IMR-90 (cell line): ENCODE data around the gene GSTT2B.
"Not testable (repeated sequence)": the region's sequence is repeated elsewhere in the genome, so short reads cannot be mapped to it uniquely, and the experiment has no call there.

Source experiments
- CEBPB ChIP-seq: IDR thresholded peaks from 2 replicates; pipeline ENCODE4 v1.6.1; 2012; ENCODE audit warnings: low read depth, low read length, improper control_type of control experiment
- CHD1 ChIP-seq: IDR thresholded peaks from 2 replicates; pipeline ENCODE4 v1.6.1; 2012; ENCODE audit warnings: low read depth, low read length, improper control_type of control experiment
- CTCF ChIP-seq: conservative IDR thresholded peaks from 2 replicates; pipeline ENCODE4 v1.5.1; 2012; ENCODE audit warnings: mild to moderate bottlenecking, low read depth, low read length, improper control_type of control experiment
- FOS ChIP-seq: fragments of 150-350 bp; IDR thresholded peaks from 2 replicates; pipeline ENCODE4 v1.6.1; 2016; ENCODE audit warnings: low read depth, low read length
- MAFK ChIP-seq: IDR thresholded peaks from 2 replicates; pipeline ENCODE4 v1.6.1; 2012; ENCODE audit warnings: low read depth, low read length, improper control_type of control experiment
- MAZ ChIP-seq: IDR thresholded peaks from 2 replicates; pipeline ENCODE4 v1.6.1; 2012; ENCODE audit warnings: low read depth, mild to moderate bottlenecking, low read length, improper control_type of control experiment, moderate library complexity, borderline replicate concordance
- MXI1 ChIP-seq: IDR thresholded peaks from 2 replicates; pipeline ENCODE4 v1.6.1; 2012; ENCODE audit warnings: low read depth, mild to moderate bottlenecking, low read length, moderate library complexity, borderline replicate concordance
- NFE2L2 ChIP-seq: fragments of 150-350 bp; IDR thresholded peaks from 2 replicates; pipeline ENCODE4 v1.6.1; 2016; ENCODE audit warnings: low read depth, mild to moderate bottlenecking, low read length
- POLR2A ChIP-seq: IDR thresholded peaks from 2 replicates; pipeline ENCODE4 v1.6.1; 2012; ENCODE audit warnings: mild to moderate bottlenecking, low read depth, low read length
- RAD21 ChIP-seq: IDR thresholded peaks from 2 replicates; pipeline ENCODE4 v1.6.1; 2012; ENCODE audit warnings: low read length, improper control_type of control experiment
- RCOR1 ChIP-seq: IDR thresholded peaks from 2 replicates; pipeline ENCODE4 v1.6.1; 2012; ENCODE audit warnings: mild to moderate bottlenecking, low read length, improper control_type of control experiment; ENCODE audit not compliant: insufficient replicate concordance
- RFX5 ChIP-seq: IDR thresholded peaks from 2 replicates; pipeline ENCODE4 v1.8.0; 2012; ENCODE audit warnings: low read depth, mild to moderate bottlenecking, low read length, moderate library complexity
- SMC3 ChIP-seq: fragments of 150-350 bp; IDR thresholded peaks from 2 replicates; pipeline ENCODE4 v1.6.1; 2016; ENCODE audit warnings: low read depth, mild to moderate bottlenecking, antibody characterized with exemption, low read length, moderate library complexity
- USF2 ChIP-seq: fragments of 150-350 bp; IDR thresholded peaks from 2 replicates; pipeline ENCODE4 v1.6.1; 2017; ENCODE audit warnings: mild to moderate bottlenecking, antibody characterized with exemption, low read length, low read depth

- not testable (repeated sequence) for TF ChIP-seq CHD1, CTCF, FOS, RFX5, POLR2A, RCOR1, MAZ, MXI1, CEBPB, SMC3, RAD21, USF2, NFE2L2, MAFK
Measured at GRCh38 chr22:23999779-24000178, 38.8 kb upstream of the GSTT2B start.
